GM12878 (cell line): ENCODE data around the gene SET. TPM values are rescaled to one million over a fixed set of nuclear protein-coding genes. Genes with fewer than 3 reads are reported as not detected.

Experiments
- ATAC-seq: fragments of 200-7000 bp; cut with Tn5 transposase; 3 replicates; pipeline ENCODE4 v1.9.1; 2020; ENCODE audit warnings: mild to moderate bottlenecking, moderate library complexity
- BruUV-seq: library from RNA; stranded (reverse); fragments of 400-500 nt; replicated peaks from 2 replicates; lab custom pipeline; 2021; lab: Mats Ljungman, UMichigan
- CTCF ChIA-PET: fragments of 300-600 bp; sonication (Branson Sonifier 250); formaldehyde crosslinking; extraction: SDS; loops from one replicate; lab custom pipeline; 2021; ENCODE audit warnings: inconsistent platforms; lab: Yijun Ruan, JAX
- POLR2A ChIA-PET: fragments of 350-600 bp; formaldehyde crosslinking; extraction: SDS; loops from one replicate; lab custom pipeline; 2021; ENCODE audit warnings: inconsistent platforms; lab: Charles Lee
- RAD21 ChIA-PET: fragments of 300-600 bp; sonication (Branson Sonifier 250); formaldehyde crosslinking; loops from one replicate; lab custom pipeline; 2023; ENCODE audit warnings: antibody characterized with exemption; ENCODE audit not compliant: unreplicated experiment; lab: Charles Lee
- SMC1A ChIA-PET: fragments of 300-600 bp; sonication (Branson Sonifier 250); formaldehyde crosslinking; loops from one replicate; lab custom pipeline; 2023; ENCODE audit not compliant: unreplicated experiment, uncharacterized antibody; lab: Charles Lee
- DNase-seq: peaks from one replicate; pipeline ENCODE4 v3.0.0-alpha.2; 2011; ENCODE audit warnings: low read depth, low spot score
- FAIRE-seq: peaks from 3 replicates; lab custom pipeline; 2011; peaks lifted over from hg19 to GRCh38; lab: Jason Lieb, UNC
- H2AFZ ChIP-seq: 2 replicates; pipeline ENCODE4 v1.6.0; 2011; ENCODE audit warnings: low read depth, low read length, control low read depth; ENCODE audit not compliant: control insufficient read depth
- H3K27ac ChIP-seq: 2 replicates; pipeline ENCODE4 v1.5.1; 2011; ENCODE audit warnings: control low read depth; ENCODE audit not compliant: control insufficient read depth, insufficient read depth
- H3K27me3 ChIP-seq, 2 experiments: replicated peaks in 1 of 2; 2 replicates each; pipeline versions ENCODE4 v1.6.0 to v1.6.1; 2011; ENCODE audit warnings: low read length in 1 of 2; ENCODE audit not compliant: control insufficient read depth in 2 of 2, insufficient read depth in 2 of 2
- H3K36me3 ChIP-seq, 2 experiments: 2 replicates each; pipeline ENCODE4 v1.5.1; 2011; ENCODE audit warnings: low read length in 1 of 2; ENCODE audit not compliant: control insufficient read depth in 2 of 2, insufficient read depth in 2 of 2
- H3K4me1 ChIP-seq: 2 replicates; pipeline ENCODE4 v1.6.1; 2011; ENCODE audit warnings: mild to moderate bottlenecking, low read length, moderate library complexity, mixed read lengths; ENCODE audit not compliant: control insufficient read depth, insufficient read depth
- H3K4me2 ChIP-seq: 2 replicates; pipeline ENCODE4 v1.6.0; 2011; ENCODE audit warnings: control low read depth; ENCODE audit not compliant: control insufficient read depth, insufficient read depth
- H3K4me3 ChIP-seq: fragments of 200-600 bp; sonication (generic); 2 replicates; pipeline ENCODE4 v1.5.1; 2016
- H3K79me2 ChIP-seq: 2 replicates; pipeline ENCODE4 v1.6.0; 2011; ENCODE audit warnings: low read length; ENCODE audit not compliant: control insufficient read depth, insufficient read depth
- H3K9ac ChIP-seq: 2 replicates; pipeline ENCODE4 v1.8.0; 2011; ENCODE audit warnings: low read length, control low read depth, mixed read lengths; ENCODE audit not compliant: control insufficient read depth, insufficient read depth
- H3K9me3 ChIP-seq: replicated peaks from 3 replicates; pipeline ENCODE4 v1.5.1; 2011; ENCODE audit warnings: mild to moderate bottlenecking, low read length; ENCODE audit not compliant: control insufficient read depth, insufficient read depth
- H4K20me1 ChIP-seq: 2 replicates; pipeline ENCODE4 v1.6.0; 2011; ENCODE audit not compliant: control insufficient read depth, insufficient read depth
- ASH2L ChIP-seq: fragments of 300-600, 200-600 bp; sonication (generic); IDR thresholded peaks from 2 replicates; pipeline ENCODE4 v1.6.1; 2017; ENCODE audit warnings: low read depth, mild to moderate bottlenecking, borderline replicate concordance
- DPF2 ChIP-seq: fragments of 450-650 bp; IDR thresholded peaks from 2 replicates; pipeline ENCODE4 v1.6.1; 2017; ENCODE audit warnings: mild to moderate bottlenecking
- EP300 ChIP-seq, 2 experiments: fragments of 150-350 bp in 1 of 2; IDR thresholded peaks; 2 replicates each; pipeline ENCODE4 v1.6.1; 2011 to 2012; ENCODE audit warnings: low read depth in 2 of 2, low read length in 2 of 2, borderline replicate concordance in 1 of 2, improper control_type of control experiment in 1 of 2, inconsistent platforms in 1 of 2; ENCODE audit not compliant: control insufficient read depth in 1 of 2
- HDGF ChIP-seq: fragments of 450-650 bp; IDR thresholded peaks from 2 replicates; pipeline ENCODE4 v1.6.1; 2016; ENCODE audit warnings: antibody characterized with exemption
- PML ChIP-seq: IDR thresholded peaks from 2 replicates; pipeline ENCODE4 v1.6.1; 2012; ENCODE audit warnings: low read length, inconsistent platforms
- POU2F2 ChIP-seq: IDR thresholded peaks from 3 replicates; pipeline ENCODE4 v1.6.1; 2011; ENCODE audit warnings: low read depth, mild to moderate bottlenecking, low read length, borderline replicate concordance
- SREBF1 ChIP-seq: IDR thresholded peaks from 2 replicates; pipeline ENCODE4 v1.6.1; 2012; ENCODE audit warnings: mild to moderate bottlenecking, low read length
- STAT3 ChIP-seq: IDR thresholded peaks from 2 replicates; pipeline ENCODE4 v1.6.1; 2011; ENCODE audit warnings: low read depth, low read length, improper control_type of control experiment
- SUZ12 ChIP-seq: fragments of 200-600 bp; sonication (generic); IDR thresholded peaks from one replicate; pipeline ENCODE4 v1.6.1; 2018; ENCODE audit warnings: antibody characterized with exemption, mild to moderate bottlenecking; ENCODE audit not compliant: unreplicated experiment
- TCF3 ChIP-seq: IDR thresholded peaks from 2 replicates; pipeline ENCODE4 v1.6.1; 2012; ENCODE audit warnings: low read depth, mild to moderate bottlenecking, low read length, borderline replicate concordance; ENCODE audit not compliant: insufficient read depth
- ZBTB4 ChIP-seq: fragments of 450-650 bp; formaldehyde crosslinking; IDR thresholded peaks from 2 replicates; pipeline ENCODE4 v1.4.0; 2022; ENCODE audit warnings: mild to moderate bottlenecking, moderate library complexity
- ZNF217 ChIP-seq: fragments of 450-650 bp; IDR thresholded peaks from 2 replicates; pipeline ENCODE4 v1.6.1; 2017; ENCODE audit warnings: antibody characterized with exemption, mild to moderate bottlenecking
- WGBS: methylation state at CpG from one replicate; pipeline ENCODE4 v1.1.6; 2016; ENCODE audit warnings: low lambda C conversion rate; ENCODE audit not compliant: insufficient replicate concordance, insufficient coverage; ENCODE audit errors: missing lambda C conversion rate; 5-methylcytosine and 5-hydroxymethylcytosine counted together
- in situ Hi-C: fragments of 300-500 bp; cut with MboI; formaldehyde crosslinking; loops from 9 replicates; pipeline ENCODE4 v1.14.3; 2018; ENCODE audit warnings: mixed read lengths
- intact Hi-C: fragments of 100-400 bp; cut with micrococcal nuclease; formaldehyde crosslinking; loops from one replicate; pipeline ENCODE4 v1.14.2; 2022; ENCODE audit not compliant: unreplicated experiment
- polyA plus RNA-seq, 11 experiments: library from polyadenylated mRNA; depleted of rRNA in 4 of 11; unstranded in 6 of 11; stranded (reverse) in 5 of 11; fragments of >200 nt; fragmentation: Nextera tagmentation in 4 of 11; fragmentation: Illumina TruSeq in 1 of 11; extraction: Ambion mirVana in 4 of 11; extraction: Trizol in 1 of 11; gene quantifications; 1 replicate in 1 of 11; 2 replicates in 10 of 11; pipeline versions ENCODE4 v1.2.1 to v1.2.3, GENCODE V29; 2011 to 2016; ENCODE audit warnings: inconsistent platforms in 2 of 11, missing spikeins in 2 of 11, low read depth in 1 of 11
- total RNA-seq, 4 experiments: library from RNA; depleted of rRNA in 3 of 4; stranded (reverse); fragments of >200 nt in 3 of 4; fragmentation: Illumina TruSeq in 1 of 4; extraction: Trizol in 1 of 4; gene quantifications; 2 replicates each; pipeline versions ENCODE4 v1.2.1 to v1.2.3, GENCODE V29; 2013 to 2021
- TF ChIP-seq, protein P1 (sequence below): fragments of 450-650 bp; IDR thresholded peaks from 2 replicates; pipeline ENCODE4 v1.6.1; 2017; ENCODE audit warnings: mild to moderate bottlenecking, moderate library complexity

SET gene
- total and polyA plus RNA-seq, 10 of the 15 experiments (the other 5 are each of a cell fraction or from before 2014, with no cell fraction given): 284 to 706 (median 445) TPM

GRCh38 chr9:128704356-128704670 is 15.3 kb downstream of the SET start:
- no TSS peak for BruUV-seq
- ChIA-PET POLR2A (interaction anchor here (1.1 kb wide), 1 partner anchor 17 kb away, joined by 3 read pairs; no protein-coding TSS in a partner anchor), RAD21 (no interaction called here), SMC1A (interaction anchor here (0.7 kb wide), 1 partner anchor 21 kb away, joined by 3 read pairs; no protein-coding TSS in a partner anchor), CTCF (interaction anchor here (1.0 kb wide), 1 partner anchor 20 kb away, joined by 6 read pairs; the partner anchor contains the start of gene ZDHHC12)
- Histone ChIP-seq H3K4me1 (peaks cover 3% of the 10 kb centered on the region; the same call in 1 of the 2 replicates), H3K36me3 (no peaks in the 10 kb centered on the region), H3K27me3 (no peaks in the 10 kb centered on the region), H3K4me3 (no peak overlapping the region), H3K9me3 (no peaks in the 10 kb centered on the region), H3K9ac (no peak overlapping the region), H3K4me2 (no peak overlapping the region), H3K79me2 (no peaks in the 10 kb centered on the region), H4K20me1 (no peaks in the 10 kb centered on the region), H2AFZ (no peak overlapping the region), H3K27ac (no peak overlapping the region)
- WGBS: 98% methylated on average over 5 of the region's 5 CpGs
- ATAC-seq: no peak
- DNase-seq: no peak
- no peak for FAIRE-seq
- intact Hi-C loops: no loop called here
- in situ Hi-C loops: no loop called here
- no peak for TF ChIP-seq PML
- TF ChIP-seq HDGF: no peak
- no peak for TF ChIP-seq EP300 (IDR thresholded peaks at IDR 0.05; ENCODE audit: borderline replicate concordance in 1 of 2, control insufficient read depth in 1 of 2, low read depth in 2 of 2, low read length in 2 of 2)
- no peak for TF ChIP-seq POU2F2
- TF ChIP-seq STAT3: no peak
- no peak for TF ChIP-seq ZBTB4 (CRISPR knock-in tag)
- TF ChIP-seq, protein P1, sequence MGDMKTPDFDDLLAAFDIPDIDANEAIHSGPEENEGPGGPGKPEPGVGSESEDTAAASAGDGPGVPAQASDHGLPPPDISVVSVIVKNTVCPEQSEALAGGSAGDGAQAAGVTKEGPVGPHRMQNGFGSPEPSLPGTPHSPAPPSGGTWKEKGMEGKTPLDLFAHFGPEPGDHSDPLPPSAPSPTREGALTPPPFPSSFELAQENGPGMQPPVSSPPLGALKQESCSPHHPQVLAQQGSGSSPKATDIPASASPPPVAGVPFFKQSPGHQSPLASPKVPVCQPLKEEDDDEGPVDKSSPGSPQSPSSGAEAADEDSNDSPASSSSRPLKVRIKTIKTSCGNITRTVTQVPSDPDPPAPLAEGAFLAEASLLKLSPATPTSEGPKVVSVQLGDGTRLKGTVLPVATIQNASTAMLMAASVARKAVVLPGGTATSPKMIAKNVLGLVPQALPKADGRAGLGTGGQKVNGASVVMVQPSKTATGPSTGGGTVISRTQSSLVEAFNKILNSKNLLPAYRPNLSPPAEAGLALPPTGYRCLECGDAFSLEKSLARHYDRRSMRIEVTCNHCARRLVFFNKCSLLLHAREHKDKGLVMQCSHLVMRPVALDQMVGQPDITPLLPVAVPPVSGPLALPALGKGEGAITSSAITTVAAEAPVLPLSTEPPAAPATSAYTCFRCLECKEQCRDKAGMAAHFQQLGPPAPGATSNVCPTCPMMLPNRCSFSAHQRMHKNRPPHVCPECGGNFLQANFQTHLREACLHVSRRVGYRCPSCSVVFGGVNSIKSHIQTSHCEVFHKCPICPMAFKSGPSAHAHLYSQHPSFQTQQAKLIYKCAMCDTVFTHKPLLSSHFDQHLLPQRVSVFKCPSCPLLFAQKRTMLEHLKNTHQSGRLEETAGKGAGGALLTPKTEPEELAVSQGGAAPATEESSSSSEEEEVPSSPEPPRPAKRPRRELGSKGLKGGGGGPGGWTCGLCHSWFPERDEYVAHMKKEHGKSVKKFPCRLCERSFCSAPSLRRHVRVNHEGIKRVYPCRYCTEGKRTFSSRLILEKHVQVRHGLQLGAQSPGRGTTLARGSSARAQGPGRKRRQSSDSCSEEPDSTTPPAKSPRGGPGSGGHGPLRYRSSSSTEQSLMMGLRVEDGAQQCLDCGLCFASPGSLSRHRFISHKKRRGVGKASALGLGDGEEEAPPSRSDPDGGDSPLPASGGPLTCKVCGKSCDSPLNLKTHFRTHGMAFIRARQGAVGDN: no peak
- no peak for TF ChIP-seq ZNF217
- TF ChIP-seq SREBF1: no peak
- no peak for TF ChIP-seq DPF2
- TF ChIP-seq SUZ12: no peak
- no peak for TF ChIP-seq ASH2L
- TF ChIP-seq TCF3: no peak
